Measurements from ENCODE around the gene UNC79.

Gene UNC79

DNA sequence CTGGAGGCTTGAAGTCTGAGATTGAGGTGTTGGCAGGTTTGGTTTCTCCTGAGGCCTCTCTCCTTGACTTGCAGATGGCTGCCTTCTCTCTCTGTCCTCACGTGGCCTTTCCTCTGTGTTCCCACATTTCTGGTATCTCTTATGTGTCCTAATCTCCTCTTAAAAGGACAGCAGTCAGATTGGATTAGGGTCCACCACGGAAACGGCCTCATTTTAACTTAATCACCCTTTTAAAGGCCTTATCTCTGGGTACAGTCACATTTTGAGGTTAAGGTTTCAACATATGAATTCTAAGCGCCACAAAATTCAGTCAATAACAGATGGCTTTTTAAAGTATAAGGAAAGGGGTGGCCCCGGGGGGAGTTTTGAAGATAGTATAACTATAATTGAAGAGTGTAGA is 33.5 kb downstream of the UNC79 start:
- TF ChIP-seq, protein P1, sequence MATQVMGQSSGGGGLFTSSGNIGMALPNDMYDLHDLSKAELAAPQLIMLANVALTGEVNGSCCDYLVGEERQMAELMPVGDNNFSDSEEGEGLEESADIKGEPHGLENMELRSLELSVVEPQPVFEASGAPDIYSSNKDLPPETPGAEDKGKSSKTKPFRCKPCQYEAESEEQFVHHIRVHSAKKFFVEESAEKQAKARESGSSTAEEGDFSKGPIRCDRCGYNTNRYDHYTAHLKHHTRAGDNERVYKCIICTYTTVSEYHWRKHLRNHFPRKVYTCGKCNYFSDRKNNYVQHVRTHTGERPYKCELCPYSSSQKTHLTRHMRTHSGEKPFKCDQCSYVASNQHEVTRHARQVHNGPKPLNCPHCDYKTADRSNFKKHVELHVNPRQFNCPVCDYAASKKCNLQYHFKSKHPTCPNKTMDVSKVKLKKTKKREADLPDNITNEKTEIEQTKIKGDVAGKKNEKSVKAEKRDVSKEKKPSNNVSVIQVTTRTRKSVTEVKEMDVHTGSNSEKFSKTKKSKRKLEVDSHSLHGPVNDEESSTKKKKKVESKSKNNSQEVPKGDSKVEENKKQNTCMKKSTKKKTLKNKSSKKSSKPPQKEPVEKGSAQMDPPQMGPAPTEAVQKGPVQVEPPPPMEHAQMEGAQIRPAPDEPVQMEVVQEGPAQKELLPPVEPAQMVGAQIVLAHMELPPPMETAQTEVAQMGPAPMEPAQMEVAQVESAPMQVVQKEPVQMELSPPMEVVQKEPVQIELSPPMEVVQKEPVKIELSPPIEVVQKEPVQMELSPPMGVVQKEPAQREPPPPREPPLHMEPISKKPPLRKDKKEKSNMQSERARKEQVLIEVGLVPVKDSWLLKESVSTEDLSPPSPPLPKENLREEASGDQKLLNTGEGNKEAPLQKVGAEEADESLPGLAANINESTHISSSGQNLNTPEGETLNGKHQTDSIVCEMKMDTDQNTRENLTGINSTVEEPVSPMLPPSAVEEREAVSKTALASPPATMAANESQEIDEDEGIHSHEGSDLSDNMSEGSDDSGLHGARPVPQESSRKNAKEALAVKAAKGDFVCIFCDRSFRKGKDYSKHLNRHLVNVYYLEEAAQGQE (IDR thresholded peaks at IDR 0.05; ENCODE audit: insufficient read depth in 1 of 2, low read depth in 2 of 2, low read length in 2 of 2) = no peak
- TF ChIP-seq SIN3A (IDR thresholded peaks at IDR 0.05; ENCODE audit: borderline replicate concordance, insufficient read depth, low read length) (no peak), FOXP2 (optimal IDR thresholded peaks at IDR 0.05; ENCODE audit: borderline replicate concordance, extremely low read depth, extremely low read length, insufficient read depth) (no peak), POLR2AphosphoS5 (IDR thresholded peaks at IDR 0.05; ENCODE audit: low read depth, low read length) (no peak), TAF1 (IDR thresholded peaks at IDR 0.05; ENCODE audit: borderline replicate concordance, insufficient read depth, low read length) (no peak)

DNA sequence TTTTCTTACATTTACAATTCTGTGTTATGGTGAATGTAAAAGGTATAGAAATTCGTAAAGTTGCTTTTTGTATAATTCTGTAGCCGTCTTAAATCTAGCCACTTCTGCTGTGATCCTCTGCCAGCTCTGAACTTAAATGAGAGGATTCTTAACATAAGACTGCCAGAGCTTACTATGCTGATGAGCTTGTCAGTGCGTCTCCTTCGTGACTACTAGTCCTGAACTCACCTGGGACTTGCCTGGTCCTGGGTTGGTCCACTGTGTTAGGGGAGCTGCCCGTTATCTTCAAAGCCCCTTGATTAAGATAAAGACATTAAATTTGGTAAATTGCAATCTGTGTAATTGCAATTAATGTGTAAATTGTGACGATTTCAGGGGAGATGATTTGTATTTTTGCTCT is 44.7 kb downstream of the UNC79 start:
- TF ChIP-seq FOXP2 (optimal IDR thresholded peaks at IDR 0.05; ENCODE audit: borderline replicate concordance, extremely low read depth, extremely low read length, insufficient read depth) = no peak
- TF ChIP-seq, protein P1 (IDR thresholded peaks at IDR 0.05; ENCODE audit: insufficient read depth in 1 of 2, low read depth in 2 of 2, low read length in 2 of 2) = no peak
- no peak for TF ChIP-seq POLR2AphosphoS5 (IDR thresholded peaks at IDR 0.05; ENCODE audit: low read depth, low read length)
- no peak for TF ChIP-seq TAF1 (IDR thresholded peaks at IDR 0.05; ENCODE audit: borderline replicate concordance, insufficient read depth, low read length)
- no peak for TF ChIP-seq SIN3A (IDR thresholded peaks at IDR 0.05; ENCODE audit: borderline replicate concordance, insufficient read depth, low read length)

DNA sequence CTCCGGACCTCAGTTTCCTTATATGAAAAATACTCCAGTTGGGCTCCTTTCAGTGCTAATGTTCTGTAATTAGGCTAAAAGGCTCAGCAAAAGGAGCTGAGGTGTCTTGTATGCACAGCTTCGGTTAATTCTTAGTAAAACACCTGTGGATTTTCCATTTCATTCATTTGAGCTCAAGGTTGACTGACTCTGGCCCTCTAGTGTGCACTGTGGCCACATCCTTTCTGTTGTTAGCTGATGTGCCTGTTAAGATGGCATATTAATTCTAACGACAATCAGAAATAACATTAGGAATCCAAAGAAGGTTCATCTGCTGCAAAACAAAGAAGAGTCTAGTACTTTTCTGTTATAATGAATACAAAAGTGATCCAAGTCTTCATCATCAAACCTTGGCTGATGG is 45.6 kb downstream of the UNC79 start:
- TF ChIP-seq TAF1 (IDR thresholded peaks at IDR 0.05; ENCODE audit: borderline replicate concordance, insufficient read depth, low read length) = no peak
- no peak for TF ChIP-seq SIN3A (IDR thresholded peaks at IDR 0.05; ENCODE audit: borderline replicate concordance, insufficient read depth, low read length)
- TF ChIP-seq FOXP2 (optimal IDR thresholded peaks at IDR 0.05; ENCODE audit: borderline replicate concordance, extremely low read depth, extremely low read length, insufficient read depth) = no peak
- TF ChIP-seq, protein P1 (IDR thresholded peaks at IDR 0.05; ENCODE audit: insufficient read depth in 1 of 2, low read depth in 2 of 2, low read length in 2 of 2) = no peak
- no peak for TF ChIP-seq POLR2AphosphoS5 (IDR thresholded peaks at IDR 0.05; ENCODE audit: low read depth, low read length)

DNA sequence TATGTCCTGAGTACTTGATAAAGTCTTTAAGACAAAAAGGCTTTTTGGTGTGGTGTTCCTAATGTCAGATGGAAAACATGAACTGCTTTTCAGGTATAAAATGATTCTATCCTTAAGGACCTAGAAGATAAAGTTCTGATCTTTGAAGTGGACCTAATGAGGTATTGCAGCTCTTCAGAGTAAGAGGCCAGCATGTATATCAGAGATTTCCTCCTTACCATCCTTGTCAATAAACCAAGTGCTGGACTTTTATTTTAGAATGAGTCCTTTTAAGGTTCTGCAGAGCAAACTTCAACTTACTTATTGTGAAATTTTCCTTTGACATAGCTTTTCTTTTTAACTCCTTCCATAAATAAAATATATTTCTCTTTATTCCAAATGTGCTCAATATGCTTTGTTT is 50.1 kb downstream of the UNC79 start:
- TF ChIP-seq POLR2AphosphoS5 (IDR thresholded peaks at IDR 0.05; ENCODE audit: low read depth, low read length) (no peak), FOXP2 (optimal IDR thresholded peaks at IDR 0.05; ENCODE audit: borderline replicate concordance, extremely low read depth, extremely low read length, insufficient read depth) (no peak), SIN3A (IDR thresholded peaks at IDR 0.05; ENCODE audit: borderline replicate concordance, insufficient read depth, low read length) (no peak), TAF1 (IDR thresholded peaks at IDR 0.05; ENCODE audit: borderline replicate concordance, insufficient read depth, low read length) (no peak)
- TF ChIP-seq, protein P1 (IDR thresholded peaks at IDR 0.05; ENCODE audit: insufficient read depth in 1 of 2, low read depth in 2 of 2, low read length in 2 of 2) = no peak

DNA sequence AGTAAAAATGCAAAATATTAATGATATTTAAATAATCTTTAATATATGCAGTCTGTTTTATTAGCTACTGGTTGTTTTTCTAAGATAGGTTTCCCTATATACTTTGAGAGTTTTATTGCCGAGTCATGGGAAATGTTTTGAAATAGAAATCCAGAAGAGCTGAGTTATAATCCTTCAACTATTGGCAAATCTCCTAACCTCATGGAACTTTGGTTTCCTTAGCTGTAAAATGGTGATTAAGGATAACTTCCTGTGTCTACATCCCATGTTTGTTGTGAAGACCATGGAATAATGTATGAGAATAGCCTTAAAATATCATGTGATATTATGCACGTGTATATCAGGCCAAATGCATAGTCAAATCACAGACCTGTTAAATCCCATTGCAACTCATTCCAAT is 51.0 kb downstream of the UNC79 start:
- TF ChIP-seq, protein P1 (IDR thresholded peaks at IDR 0.05; ENCODE audit: insufficient read depth in 1 of 2, low read depth in 2 of 2, low read length in 2 of 2) = no peak
- TF ChIP-seq POLR2AphosphoS5 (IDR thresholded peaks at IDR 0.05; ENCODE audit: low read depth, low read length) = no peak
- no peak for TF ChIP-seq SIN3A (IDR thresholded peaks at IDR 0.05; ENCODE audit: borderline replicate concordance, insufficient read depth, low read length)
- no peak for TF ChIP-seq FOXP2 (optimal IDR thresholded peaks at IDR 0.05; ENCODE audit: borderline replicate concordance, extremely low read depth, extremely low read length, insufficient read depth)
- no peak for TF ChIP-seq TAF1 (IDR thresholded peaks at IDR 0.05; ENCODE audit: borderline replicate concordance, insufficient read depth, low read length)

Measured in PFSK-1 (cell line).